GM18909 (cell line): ENCODE results near the gene SLC38A1.
"Not testable (repeated sequence)": the region's sequence is repeated elsewhere in the genome, so short reads cannot be mapped to it uniquely, and the experiment has no call there.

Experiments used
- ATAC-seq: cut with Tn5 transposase; IDR thresholded peaks from one replicate; pipeline ENCODE4 v1.9.1; 2021; ENCODE audit warnings: mild to moderate bottlenecking; ENCODE audit not compliant: unreplicated experiment, poor library complexity

SLC38A1 gene

DNA sequence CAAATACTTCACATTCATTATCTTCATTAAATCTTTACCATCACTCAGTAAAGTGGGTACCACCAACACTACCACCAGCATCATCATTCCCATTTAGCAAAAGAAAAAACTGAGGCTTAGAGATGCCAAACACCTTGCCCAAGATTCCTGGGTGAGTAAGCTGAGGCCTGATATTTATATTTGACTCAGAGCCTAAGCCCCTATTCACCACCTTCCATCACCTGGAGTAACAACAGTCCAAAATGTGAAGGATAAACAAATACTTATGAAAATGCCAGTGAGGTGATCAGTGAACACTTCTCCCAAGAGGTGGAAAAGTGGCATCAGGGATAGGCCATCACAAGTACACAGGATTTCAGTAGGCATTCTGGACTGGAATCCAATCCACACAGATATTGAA lies 3.7 kb downstream of the SLC38A1 start:
- ATAC-seq, result no peak

DNA sequence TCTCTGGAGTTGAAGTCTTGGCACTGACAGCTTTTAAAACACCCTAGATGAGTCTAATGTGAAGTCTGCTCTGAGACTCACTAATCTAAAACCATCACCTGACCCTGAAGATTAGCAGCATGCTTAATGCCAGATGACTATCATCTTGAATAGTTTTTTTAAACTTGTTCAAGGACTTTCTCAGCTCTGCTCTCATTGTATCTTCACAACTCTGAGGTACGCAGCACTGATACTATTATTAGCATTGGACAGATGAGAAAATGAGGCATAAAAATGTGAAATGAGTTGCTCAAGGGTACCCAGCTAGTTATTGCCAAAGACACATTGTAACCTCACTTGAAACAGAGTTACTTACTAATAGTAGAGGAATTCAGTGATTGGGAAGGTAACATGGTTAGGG lies 4.8 kb downstream of the SLC38A1 start:
- ATAC-seq, result no peak

- no peak for ATAC-seq
Observed at GRCh38 chr12:46263140-46264016, 5.5 kb downstream of the SLC38A1 start.

GRCh38 chr12:46261646-46262045 lies 7.2 kb downstream of the SLC38A1 start:
- ATAC-seq, result no peak

DNA sequence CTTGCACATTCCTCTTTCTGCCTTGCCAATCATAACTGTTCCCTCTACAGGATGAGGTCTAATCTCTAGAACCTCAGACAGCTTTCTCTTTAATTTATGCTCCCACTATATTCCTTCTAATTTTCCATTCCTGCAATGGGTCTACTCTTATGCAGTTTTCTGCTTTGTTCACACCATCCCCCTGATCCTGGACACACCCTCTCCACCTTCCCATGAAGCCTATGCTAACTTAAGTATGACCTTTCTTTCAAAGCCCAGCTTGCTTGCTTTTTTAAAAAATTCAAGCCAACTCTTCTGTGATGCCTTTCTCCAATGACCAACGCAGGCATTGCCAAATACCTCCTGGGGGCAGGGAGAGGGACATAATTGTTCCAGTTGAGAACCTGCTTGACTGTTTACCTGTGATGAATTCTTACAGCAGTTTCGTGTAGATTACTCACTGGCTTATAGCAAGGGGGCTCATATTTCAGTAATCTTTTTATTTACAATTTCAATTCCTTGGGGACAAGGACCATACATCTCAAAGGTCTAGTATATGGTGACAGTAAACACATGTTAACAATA lies 7.8 kb downstream of the SLC38A1 start:
- ATAC-seq, result no peak

DNA sequence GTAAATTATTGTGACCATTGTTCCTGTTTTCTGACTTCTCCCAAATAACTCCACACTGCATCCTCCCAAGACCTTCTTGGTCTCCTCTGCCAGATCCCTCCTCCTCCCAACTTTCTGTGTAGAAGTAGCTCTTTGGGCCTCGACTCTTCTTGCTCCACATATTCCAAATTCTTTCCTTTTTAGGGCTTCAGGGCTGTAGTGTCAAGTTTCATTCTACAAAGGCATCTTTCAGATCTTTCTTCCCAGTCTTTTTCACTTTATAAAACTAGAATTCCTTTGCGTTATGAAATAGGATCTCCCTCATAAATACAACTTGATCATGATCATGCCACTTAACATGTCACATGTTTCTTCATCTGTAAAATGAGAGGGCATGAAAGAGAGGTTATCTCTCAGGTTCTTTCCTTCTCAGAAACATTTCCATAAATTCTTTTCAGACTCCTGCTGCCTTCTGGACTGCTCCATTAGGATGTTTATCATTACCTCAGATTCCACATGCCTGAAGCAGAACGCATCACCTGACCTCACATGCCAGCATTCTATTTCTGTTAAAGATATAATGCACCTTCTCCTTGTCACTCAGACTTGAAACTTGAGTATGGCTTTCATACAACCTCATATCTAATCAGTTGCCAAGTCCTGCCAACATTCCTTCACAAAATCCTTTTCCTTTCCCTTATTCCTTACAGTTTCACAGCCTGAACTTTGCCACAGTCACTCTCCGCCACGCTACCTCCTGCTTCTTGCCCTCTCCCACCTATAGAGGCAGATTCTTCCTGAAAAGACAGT lies 8.5 kb downstream of the SLC38A1 start:
- no peak for ATAC-seq

GRCh38 chr12:46259713-46260112 lies 9.1 kb downstream of the SLC38A1 start:
- no peak for ATAC-seq

GRCh38 chr12:46259071-46259470 lies 9.8 kb downstream of the SLC38A1 start:
- ATAC-seq, result no peak

DNA sequence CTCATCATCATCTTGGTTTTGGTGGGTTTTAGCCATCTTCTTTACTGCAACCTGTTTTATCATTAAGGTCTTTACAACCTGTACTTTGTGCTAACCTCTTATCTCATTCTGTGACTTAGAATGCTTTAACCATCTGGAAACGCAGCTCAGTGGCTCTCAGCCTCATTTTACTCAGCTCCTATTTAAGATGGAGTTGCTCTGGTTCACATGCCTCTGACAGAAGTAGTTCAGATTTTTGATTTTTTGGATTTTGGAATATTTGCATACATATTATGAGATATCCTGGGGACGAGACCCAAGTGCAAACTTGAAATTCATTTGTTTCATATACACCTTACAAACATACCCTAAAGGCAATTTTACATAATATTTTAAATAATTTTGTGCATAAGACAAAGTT lies 10.7 kb downstream of the SLC38A1 start:
- ATAC-seq, result no peak

DNA sequence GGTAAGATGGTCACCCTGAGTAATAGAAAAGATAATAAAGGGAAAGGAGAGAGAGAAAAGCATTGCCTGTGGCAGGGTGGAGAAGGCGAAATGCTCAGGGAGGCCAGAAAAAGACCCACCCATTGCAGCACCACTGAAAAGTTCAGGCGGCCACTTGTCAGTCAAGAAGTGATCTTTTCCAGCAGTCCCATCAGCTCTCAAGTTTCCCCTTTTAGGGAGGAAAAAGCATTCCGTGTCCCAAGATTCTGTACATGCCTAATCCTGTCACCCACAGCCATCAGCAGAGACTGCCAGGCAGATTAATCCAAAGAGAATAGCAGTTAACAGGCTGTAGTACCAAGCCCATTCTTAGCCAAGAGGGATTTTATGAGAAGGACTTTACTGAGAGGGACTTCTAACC lies 11.9 kb downstream of the SLC38A1 start:
- no peak for ATAC-seq

DNA sequence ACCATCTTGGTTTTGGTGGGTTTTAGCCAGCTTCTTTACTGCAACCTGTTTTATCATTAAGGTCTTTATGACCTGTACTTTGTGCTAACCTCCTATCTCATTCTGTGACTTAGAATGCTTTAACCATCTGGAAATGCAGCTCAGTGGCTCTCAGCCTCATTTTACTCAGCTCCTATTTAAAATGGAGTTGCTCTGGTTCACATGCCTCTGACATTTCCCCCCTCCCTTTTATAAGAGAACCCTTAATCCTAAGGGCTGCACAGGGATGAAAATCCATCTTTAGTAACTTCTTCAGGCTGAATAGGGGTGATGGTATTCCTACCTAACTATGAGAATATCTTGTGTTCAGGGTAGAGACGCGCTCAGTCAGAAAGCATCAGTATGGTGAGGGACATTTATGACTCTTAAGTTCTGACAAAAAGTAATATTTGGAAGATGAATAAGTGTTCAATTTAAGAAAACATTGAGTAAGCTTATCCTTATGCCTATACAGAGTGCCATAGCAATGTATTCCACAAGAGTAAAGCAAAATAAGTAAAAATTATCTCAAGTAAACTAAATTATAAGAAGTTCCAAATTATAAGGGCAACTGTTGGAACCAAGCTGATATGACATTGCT lies 15.2 kb downstream of the SLC38A1 start:
- no peak for ATAC-seq

DNA sequence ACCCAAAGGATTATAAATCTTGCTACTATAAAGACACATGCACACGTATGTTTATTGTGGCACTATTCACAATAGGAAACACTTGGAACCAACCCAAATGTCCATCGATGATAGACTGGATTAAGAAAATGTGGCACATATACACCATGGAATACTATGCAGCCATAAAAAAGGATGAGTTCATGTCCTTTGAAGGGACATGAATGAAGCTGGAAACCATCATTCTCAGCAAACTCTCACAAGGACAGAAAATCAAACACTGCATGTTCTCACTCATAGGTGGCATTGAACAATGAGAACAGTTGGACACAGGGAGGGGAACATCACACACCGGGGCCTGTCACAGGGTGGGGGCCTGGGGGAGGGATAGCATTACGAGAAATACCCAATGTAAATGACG lies 16.8 kb downstream of the SLC38A1 start:
- ATAC-seq, result not testable (repeated sequence)

DNA sequence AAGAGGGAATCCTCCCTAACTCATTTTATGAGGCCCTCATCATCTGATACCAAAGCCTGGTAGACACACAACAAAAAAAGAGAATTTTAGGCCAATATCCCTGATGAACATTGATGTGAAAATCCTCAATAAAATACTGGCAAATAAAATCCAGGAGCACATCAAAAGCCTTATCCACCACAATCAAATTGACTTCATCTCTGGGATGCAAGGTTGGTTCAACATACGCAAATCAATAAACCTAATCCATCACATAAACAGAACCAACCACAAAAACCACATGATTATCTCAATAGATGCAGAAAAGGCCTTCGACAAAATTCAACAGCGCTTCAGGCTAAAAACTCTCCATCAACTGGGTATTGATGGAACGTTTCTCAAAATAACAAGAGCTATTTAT lies 18.9 kb downstream of the SLC38A1 start:
- not testable (repeated sequence) for ATAC-seq

DNA sequence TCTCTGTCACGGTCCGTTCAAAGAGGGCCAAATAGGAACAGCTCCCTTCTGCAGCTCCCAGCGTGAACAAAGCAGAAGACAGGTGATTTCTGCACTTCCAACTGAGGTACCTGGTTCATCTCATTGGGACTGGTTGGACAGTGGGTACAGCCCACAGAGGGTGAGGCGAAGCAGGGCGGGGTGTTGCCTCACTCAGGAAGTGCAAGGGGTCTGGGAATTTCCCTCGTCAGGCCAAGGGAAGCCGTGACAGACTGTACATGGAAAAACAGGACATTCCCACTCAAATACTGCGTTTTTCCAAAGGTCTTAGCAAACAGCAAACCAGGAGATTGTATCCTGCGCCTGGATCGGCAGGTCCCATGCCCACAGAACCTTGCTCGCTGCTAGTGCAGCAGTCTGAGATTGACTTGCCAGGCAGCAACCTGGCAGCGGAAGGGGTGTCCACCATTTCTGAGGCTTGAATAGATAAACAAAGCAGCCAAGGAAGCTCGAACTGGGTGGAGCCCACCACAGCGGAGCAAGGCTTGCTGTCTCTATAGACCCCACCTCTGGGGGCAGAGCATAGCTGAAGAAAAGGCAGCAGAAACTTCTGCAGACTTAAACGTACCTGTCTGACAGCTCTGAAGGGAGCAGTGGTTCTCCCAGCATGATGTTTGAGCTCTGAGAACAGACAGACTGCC lies 22.7 kb downstream of the SLC38A1 start:
- ATAC-seq, result no peak

DNA sequence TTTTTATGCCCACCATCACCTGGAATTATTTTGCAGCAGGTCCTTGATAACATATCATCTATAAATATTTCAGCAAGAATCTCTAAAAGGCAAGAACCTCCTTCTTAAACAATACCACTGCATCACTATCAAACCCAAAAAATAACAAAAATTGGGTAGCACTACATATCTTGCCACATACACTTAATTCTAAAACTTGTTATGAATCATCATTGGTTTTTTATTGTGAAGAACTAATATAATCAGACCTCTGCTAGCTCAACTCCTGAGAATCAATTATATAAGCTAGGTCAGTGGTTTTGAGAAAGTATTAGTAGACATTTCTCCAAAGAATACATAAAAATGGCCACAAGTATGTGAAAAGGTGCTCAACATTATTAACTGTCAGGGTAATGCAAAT lies 23.8 kb downstream of the SLC38A1 start:
- no peak for ATAC-seq

- no peak for ATAC-seq
Observed at GRCh38 chr12:46244273-46244915, 24.4 kb downstream of the SLC38A1 start.

DNA sequence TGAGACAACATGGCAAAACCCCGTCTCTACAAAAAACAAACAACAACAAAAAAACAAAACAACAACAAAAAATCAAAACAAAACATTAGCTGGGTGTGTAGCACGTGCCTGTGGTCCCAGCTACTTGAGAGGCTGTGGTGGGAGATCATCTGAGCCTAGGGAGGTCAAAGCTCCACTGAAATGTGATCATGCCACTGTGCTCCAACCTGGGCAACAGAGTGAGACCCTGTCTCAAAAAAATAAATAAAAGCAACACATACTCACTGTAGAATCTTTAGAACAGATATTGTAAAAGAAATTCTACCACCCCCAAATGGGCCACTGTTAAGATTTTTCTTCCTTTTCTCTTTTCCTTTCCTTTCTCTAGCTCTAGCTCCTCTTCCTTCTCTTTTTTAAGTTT lies 26.3 kb downstream of the SLC38A1 start:
- ATAC-seq, result no peak

GRCh38 chr12:46240436-46240835 lies 28.4 kb downstream of the SLC38A1 start:
- no peak for ATAC-seq

DNA sequence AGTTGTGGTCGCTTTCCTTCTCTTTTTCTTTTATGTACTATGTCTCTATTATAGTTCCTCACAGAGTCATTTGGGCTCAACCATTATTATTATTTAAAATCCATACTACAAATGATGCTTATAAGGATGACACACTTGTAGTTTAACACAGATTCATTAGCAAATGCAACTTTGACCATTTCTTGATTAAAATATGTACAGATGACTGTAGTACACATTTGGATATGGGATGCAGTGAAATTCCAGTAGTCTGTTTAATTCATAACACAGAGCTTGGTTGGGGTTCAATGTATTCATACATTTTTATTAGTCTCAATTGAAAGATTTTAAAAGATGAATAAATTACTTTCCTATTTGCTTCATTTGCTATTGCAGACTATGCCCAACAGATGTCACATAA lies 30.0 kb downstream of the SLC38A1 start:
- ATAC-seq, result no peak
